Neural progenitor cell (in vitro differentiated cells): ENCODE measurements around the gene CMTM8.

Experiments used
- CTCF ChIP-seq: fragments of 200-600 bp; sonication (generic); IDR thresholded peaks from 2 replicates; pipeline ENCODE4 v1.5.1; 2017; ENCODE audit warnings: antibody characterized with exemption, mild to moderate bottlenecking
- EZH2phosphoT487 ChIP-seq: fragments of 200-600 bp; sonication (generic); IDR thresholded peaks from 2 replicates; pipeline ENCODE4 v1.6.1; 2017; ENCODE audit warnings: antibody characterized with exemption

GRCh38 chr3:32275506-32275905, 37.0 kb downstream of the CMTM8 start:
- no peak for TF ChIP-seq EZH2phosphoT487
- no peak for TF ChIP-seq CTCF
